SK-N-SH (cell line): ENCODE results near the gene ANXA9.

Experiments
- EP300 ChIP-seq, 2 experiments: IDR thresholded peaks; 2 replicates each; pipeline versions ENCODE4 v1.4.0 to v1.6.1; 2012; ENCODE audit warnings: borderline replicate concordance in 1 of 2, low read depth in 1 of 2, low read length in 1 of 2
- EZH2phosphoT487 ChIP-seq: fragments of 200-600 bp; sonication (generic); IDR thresholded peaks from 2 replicates; pipeline ENCODE4 v1.6.1; 2017; ENCODE audit warnings: low read depth, mixed run types, mild to moderate bottlenecking, antibody characterized with exemption, moderate library complexity, borderline replicate concordance
- FOXJ3 ChIP-seq: sonication (generic); formaldehyde crosslinking; IDR thresholded peaks from 2 replicates; pipeline ENCODE4 v1.5.1; 2020; ENCODE audit warnings: mild to moderate bottlenecking, missing genetic modification reagents
- MEF2A ChIP-seq: IDR thresholded peaks from 2 replicates; pipeline ENCODE4 v1.4.0; 2012; ENCODE audit warnings: low read depth, borderline replicate concordance
- RAD21 ChIP-seq: IDR thresholded peaks from 2 replicates; pipeline ENCODE4 v1.6.1; 2012; ENCODE audit warnings: mild to moderate bottlenecking, low read length
- REST ChIP-seq: IDR thresholded peaks from 2 replicates; pipeline ENCODE4 v1.6.1; 2012; ENCODE audit warnings: mild to moderate bottlenecking, low read depth, low read length, moderate library complexity
- SIN3A ChIP-seq: IDR thresholded peaks from 2 replicates; pipeline ENCODE4 v1.6.1; 2012; ENCODE audit warnings: low read depth, mild to moderate bottlenecking, low read length, moderate library complexity, borderline replicate concordance
- TF ChIP-seq, protein P1 (sequence below): fragments of 200-600 bp; sonication (generic); IDR thresholded peaks from 2 replicates; pipeline ENCODE4 v1.6.1; 2017; ENCODE audit warnings: antibody characterized with exemption, mild to moderate bottlenecking, moderate library complexity
- TF ChIP-seq, protein P2 (sequence below): fragments of 150-350 bp; IDR thresholded peaks from 2 replicates; pipeline ENCODE4 v1.6.1; 2016; ENCODE audit warnings: mild to moderate bottlenecking, low read depth, low read length

DNA sequence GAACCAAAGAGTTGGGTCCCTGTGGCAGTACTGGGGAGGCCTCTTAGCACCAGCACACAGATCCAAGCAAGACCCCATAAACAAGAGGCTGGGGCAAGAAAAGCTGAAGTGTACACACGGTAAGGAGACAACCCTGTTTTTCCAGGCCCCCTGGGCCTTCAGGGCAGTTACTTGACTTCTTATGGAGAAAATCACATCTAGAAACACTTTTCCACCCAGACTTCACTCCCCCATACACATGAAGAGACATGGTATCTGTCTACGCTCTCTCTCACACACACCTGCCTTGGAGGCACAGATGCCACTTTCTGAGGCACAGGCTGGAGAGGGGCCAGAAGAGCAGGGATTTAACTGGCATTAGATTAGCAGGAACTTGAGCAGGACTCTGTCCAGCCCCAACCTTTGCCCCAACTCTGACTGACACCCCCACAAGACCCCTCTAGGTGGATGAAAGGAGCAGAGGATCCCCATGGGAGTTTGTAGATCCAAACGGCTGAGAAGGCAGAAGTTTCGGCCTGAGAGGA is 9.6 kb upstream of the ANXA9 start:
- TF ChIP-seq, protein P1, sequence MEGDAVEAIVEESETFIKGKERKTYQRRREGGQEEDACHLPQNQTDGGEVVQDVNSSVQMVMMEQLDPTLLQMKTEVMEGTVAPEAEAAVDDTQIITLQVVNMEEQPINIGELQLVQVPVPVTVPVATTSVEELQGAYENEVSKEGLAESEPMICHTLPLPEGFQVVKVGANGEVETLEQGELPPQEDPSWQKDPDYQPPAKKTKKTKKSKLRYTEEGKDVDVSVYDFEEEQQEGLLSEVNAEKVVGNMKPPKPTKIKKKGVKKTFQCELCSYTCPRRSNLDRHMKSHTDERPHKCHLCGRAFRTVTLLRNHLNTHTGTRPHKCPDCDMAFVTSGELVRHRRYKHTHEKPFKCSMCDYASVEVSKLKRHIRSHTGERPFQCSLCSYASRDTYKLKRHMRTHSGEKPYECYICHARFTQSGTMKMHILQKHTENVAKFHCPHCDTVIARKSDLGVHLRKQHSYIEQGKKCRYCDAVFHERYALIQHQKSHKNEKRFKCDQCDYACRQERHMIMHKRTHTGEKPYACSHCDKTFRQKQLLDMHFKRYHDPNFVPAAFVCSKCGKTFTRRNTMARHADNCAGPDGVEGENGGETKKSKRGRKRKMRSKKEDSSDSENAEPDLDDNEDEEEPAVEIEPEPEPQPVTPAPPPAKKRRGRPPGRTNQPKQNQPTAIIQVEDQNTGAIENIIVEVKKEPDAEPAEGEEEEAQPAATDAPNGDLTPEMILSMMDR: no peak
- TF ChIP-seq EP300 (IDR thresholded peaks at IDR 0.05; ENCODE audit: borderline replicate concordance in 1 of 2, low read depth in 1 of 2, low read length in 1 of 2): no peak
- TF ChIP-seq SIN3A: no peak
- TF ChIP-seq EZH2phosphoT487: no peak
- no peak for TF ChIP-seq FOXJ3 (CRISPR knock-in tag)
- TF ChIP-seq RAD21: no peak
- no peak for TF ChIP-seq MEF2A
- no peak for TF ChIP-seq REST
- TF ChIP-seq, protein P2, sequence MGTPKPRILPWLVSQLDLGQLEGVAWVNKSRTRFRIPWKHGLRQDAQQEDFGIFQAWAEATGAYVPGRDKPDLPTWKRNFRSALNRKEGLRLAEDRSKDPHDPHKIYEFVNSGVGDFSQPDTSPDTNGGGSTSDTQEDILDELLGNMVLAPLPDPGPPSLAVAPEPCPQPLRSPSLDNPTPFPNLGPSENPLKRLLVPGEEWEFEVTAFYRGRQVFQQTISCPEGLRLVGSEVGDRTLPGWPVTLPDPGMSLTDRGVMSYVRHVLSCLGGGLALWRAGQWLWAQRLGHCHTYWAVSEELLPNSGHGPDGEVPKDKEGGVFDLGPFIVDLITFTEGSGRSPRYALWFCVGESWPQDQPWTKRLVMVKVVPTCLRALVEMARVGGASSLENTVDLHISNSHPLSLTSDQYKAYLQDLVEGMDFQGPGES: no peak
